Fibroblast of lung (primary cell): ENCODE results near the gene ATP6V0E2. TPM values are rescaled to one million over a fixed set of nuclear protein-coding genes. Genes with fewer than 3 reads are reported as not detected.
A peak's percentile ranks its signal among the peaks of the same experiment; 100 is the strongest.

Experiments used
- DNase-seq, 2 donors: peaks; one replicate each; pipeline versions ENCODE4 v3.0.0 to v3.0.0-alpha.2; 2010; ENCODE audit warnings: low read depth in 2 of 2
- H2AFZ ChIP-seq: 2 replicates; pipeline ENCODE4 v1.5.1; 2012; ENCODE audit warnings: low read length, control low read depth, inconsistent platforms
- H3K27ac ChIP-seq: 2 replicates; pipeline ENCODE4 v1.5.1; 2011; ENCODE audit warnings: low read length, control low read depth; ENCODE audit not compliant: insufficient read depth
- H3K27me3 ChIP-seq: 2 replicates; pipeline ENCODE4 v1.5.1; 2011; ENCODE audit warnings: mild to moderate bottlenecking, low read length; ENCODE audit not compliant: control insufficient read depth, insufficient read depth
- H3K36me3 ChIP-seq: 2 replicates; pipeline ENCODE4 v1.5.1; 2011; ENCODE audit warnings: low read length; ENCODE audit not compliant: control insufficient read depth, insufficient read depth
- H3K4me1 ChIP-seq: 2 replicates; pipeline ENCODE4 v1.5.1; 2011; ENCODE audit warnings: low read length; ENCODE audit not compliant: control insufficient read depth, insufficient read depth; ENCODE audit errors: extremely low read depth
- H3K4me2 ChIP-seq: 2 replicates; pipeline ENCODE4 v1.5.1; 2011; ENCODE audit warnings: low read length, control low read depth; ENCODE audit not compliant: insufficient read depth; ENCODE audit errors: extremely low read depth
- H3K4me3 ChIP-seq, 4 experiments: fragments of 200-600 bp in 1 of 4; sonication (generic) in 1 of 4; replicated peaks in 1 of 4; 2 replicates each; pipeline ENCODE4 v1.5.1; 2011 to 2016; ENCODE audit warnings: low read length in 4 of 4, low read depth in 3 of 4, mild to moderate bottlenecking in 3 of 4, control low read depth in 2 of 4, inconsistent platforms in 1 of 4, mixed read lengths in 1 of 4; ENCODE audit not compliant: insufficient read depth in 1 of 4; ENCODE audit errors: control extremely low read depth in 1 of 4
- H3K79me2 ChIP-seq: 2 replicates; pipeline ENCODE4 v1.5.1; 2012; ENCODE audit warnings: mild to moderate bottlenecking, low read length, inconsistent platforms; ENCODE audit not compliant: control insufficient read depth, insufficient read depth
- H3K9ac ChIP-seq: 2 replicates; pipeline ENCODE4 v1.5.1; 2011; ENCODE audit warnings: mild to moderate bottlenecking, low read length, control low read depth; ENCODE audit not compliant: insufficient read depth
- H3K9me3 ChIP-seq: 2 replicates; pipeline ENCODE4 v1.5.1; 2012; ENCODE audit warnings: low read depth, low read length; ENCODE audit not compliant: control insufficient read depth, insufficient read depth
- H4K20me1 ChIP-seq: 2 replicates; pipeline ENCODE4 v1.5.1; 2011; ENCODE audit warnings: low read length; ENCODE audit not compliant: control insufficient read depth, insufficient read depth; ENCODE audit errors: extremely low read depth
- EZH2 ChIP-seq: IDR thresholded peaks from 2 replicates; pipeline ENCODE4 v1.5.1; 2012; ENCODE audit warnings: low read length, control low read depth, mild to moderate bottlenecking; ENCODE audit errors: missing control alignments
- polyA plus RNA-seq, 2 donors: library from polyadenylated mRNA; depleted of rRNA in 1 of 2; stranded (reverse) in 1 of 2; unstranded in 1 of 2; fragments of >200 nt; gene quantifications; 2 replicates each; pipeline ENCODE4 v1.2.1, GENCODE V29; 2011 to 2012; ENCODE audit warnings: missing spikeins in 1 of 2
- total RNA-seq: library from RNA; depleted of rRNA; stranded (reverse); fragments of >200 nt; gene quantifications from 2 replicates; pipeline ENCODE4 v1.2.1, GENCODE V29; 2014
- TF ChIP-seq, protein P1 (sequence below), 2 donors: IDR thresholded peaks in 1 of 2; conservative IDR thresholded peaks in 1 of 2; 1 replicate in 1 of 2; 2 replicates in 1 of 2; pipeline ENCODE4 v1.5.1; 2011 to 2012; ENCODE audit warnings: low read length in 2 of 2, control low read depth in 1 of 2, inconsistent platforms in 1 of 2, low read depth in 1 of 2, mild to moderate bottlenecking in 1 of 2

ATP6V0E2 gene
- total and polyA plus RNA-seq, 2 donors (not counting 1 experiment from before 2014, with no cell fraction given) = 14.3 to 22.6 TPM

DNA sequence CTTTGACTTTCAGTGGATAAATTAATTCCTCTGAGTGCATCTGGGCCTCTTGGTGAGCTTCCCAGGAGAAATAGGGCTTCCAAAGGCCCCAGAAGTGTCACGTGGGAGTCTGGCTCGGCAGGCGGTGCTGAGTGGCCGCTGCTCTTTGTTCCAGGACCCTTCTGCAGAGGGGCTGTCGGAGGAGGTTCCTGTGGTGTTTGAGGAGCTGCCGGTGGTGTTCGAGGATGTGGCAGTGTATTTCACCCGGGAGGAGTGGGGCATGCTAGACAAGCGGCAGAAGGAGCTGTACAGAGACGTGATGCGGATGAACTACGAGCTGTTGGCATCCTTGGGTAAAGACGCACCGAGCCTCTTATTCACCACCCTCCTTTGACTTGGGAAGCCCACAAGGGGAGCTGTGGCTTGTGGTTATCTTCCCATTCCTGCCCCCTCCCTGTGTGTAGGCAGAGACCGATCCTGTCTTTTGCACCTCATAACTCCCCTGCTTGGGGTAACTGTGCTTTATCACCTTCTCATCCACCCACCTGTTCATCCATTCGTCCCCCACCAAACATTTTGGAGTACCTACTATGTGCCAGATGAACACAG lies 23.7 kb upstream of the ATP6V0E2 start:
- TF ChIP-seq EZH2 = no peak
- TF ChIP-seq, protein P1, sequence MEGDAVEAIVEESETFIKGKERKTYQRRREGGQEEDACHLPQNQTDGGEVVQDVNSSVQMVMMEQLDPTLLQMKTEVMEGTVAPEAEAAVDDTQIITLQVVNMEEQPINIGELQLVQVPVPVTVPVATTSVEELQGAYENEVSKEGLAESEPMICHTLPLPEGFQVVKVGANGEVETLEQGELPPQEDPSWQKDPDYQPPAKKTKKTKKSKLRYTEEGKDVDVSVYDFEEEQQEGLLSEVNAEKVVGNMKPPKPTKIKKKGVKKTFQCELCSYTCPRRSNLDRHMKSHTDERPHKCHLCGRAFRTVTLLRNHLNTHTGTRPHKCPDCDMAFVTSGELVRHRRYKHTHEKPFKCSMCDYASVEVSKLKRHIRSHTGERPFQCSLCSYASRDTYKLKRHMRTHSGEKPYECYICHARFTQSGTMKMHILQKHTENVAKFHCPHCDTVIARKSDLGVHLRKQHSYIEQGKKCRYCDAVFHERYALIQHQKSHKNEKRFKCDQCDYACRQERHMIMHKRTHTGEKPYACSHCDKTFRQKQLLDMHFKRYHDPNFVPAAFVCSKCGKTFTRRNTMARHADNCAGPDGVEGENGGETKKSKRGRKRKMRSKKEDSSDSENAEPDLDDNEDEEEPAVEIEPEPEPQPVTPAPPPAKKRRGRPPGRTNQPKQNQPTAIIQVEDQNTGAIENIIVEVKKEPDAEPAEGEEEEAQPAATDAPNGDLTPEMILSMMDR (conservative IDR thresholded peaks at IDR 0.05 in 1 of 2, IDR thresholded peaks at IDR 0.05 in 1 of 2; ENCODE audit: low read depth in 1 of 2, low read length in 2 of 2) = no peak
- no peak overlapping the region for H3K4me2 ChIP-seq
- peak in 1 of 2 donors; percentile 59 for DNase-seq

DNA sequence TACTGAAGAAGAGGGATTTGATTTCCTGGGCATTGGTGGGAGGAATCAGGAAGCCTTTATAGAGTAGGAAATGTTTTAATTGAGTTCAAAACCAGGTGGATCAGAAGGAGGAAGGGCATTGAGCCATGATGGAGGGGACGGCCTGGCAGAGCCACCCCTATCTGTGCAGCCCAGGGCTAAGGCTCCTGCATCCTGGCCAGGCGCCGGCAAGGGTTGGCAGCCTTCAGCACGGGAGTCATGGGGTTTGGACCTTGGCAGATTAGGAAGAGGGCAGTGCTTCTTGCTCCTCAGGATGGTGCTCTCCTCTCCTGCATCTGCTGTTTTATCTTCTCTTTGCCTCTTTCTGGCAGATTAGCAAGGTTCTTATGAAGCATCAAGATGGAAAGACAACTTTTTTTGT lies 23.1 kb upstream of the ATP6V0E2 start:
- no peak overlapping the region for H3K27ac ChIP-seq
- H3K9ac ChIP-seq = no peak overlapping the region
- H3K9me3 ChIP-seq = no peaks in the 10 kb centered on the region
- H3K4me3 ChIP-seq = no peak overlapping the region
- no peak overlapping the region for H3K4me2 ChIP-seq
- no peak for TF ChIP-seq EZH2
- TF ChIP-seq, protein P1 (conservative IDR thresholded peaks at IDR 0.05 in 1 of 2, IDR thresholded peaks at IDR 0.05 in 1 of 2; ENCODE audit: low read depth in 1 of 2, low read length in 2 of 2) = no peak
- peaks cover 5% of the 10 kb centered on the region for H3K4me1 ChIP-seq
- no peak overlapping the region for H2AFZ ChIP-seq
- DNase-seq = no peak
- H3K36me3 ChIP-seq = peaks cover 2% of the 10 kb centered on the region
- H3K79me2 ChIP-seq = no peaks in the 10 kb centered on the region
- H4K20me1 ChIP-seq = no peaks in the 10 kb centered on the region
- H3K27me3 ChIP-seq = no peaks in the 10 kb centered on the region

More for the DNA sequence above, 23.7 kb upstream of the ATP6V0E2 start:
- H3K9me3 ChIP-seq = no peaks in the 10 kb centered on the region
- no peaks in the 10 kb centered on the region for H3K4me1 ChIP-seq
- no peak overlapping the region for H3K27ac ChIP-seq
- no peaks in the 10 kb centered on the region for H3K27me3 ChIP-seq
- H3K4me3 ChIP-seq = no peak overlapping the region
- peaks cover 2% of the 10 kb centered on the region for H3K36me3 ChIP-seq
- H4K20me1 ChIP-seq = no peaks in the 10 kb centered on the region
- no peak overlapping the region for H3K9ac ChIP-seq
- no peak overlapping the region for H2AFZ ChIP-seq
- H3K79me2 ChIP-seq = no peaks in the 10 kb centered on the region

DNA sequence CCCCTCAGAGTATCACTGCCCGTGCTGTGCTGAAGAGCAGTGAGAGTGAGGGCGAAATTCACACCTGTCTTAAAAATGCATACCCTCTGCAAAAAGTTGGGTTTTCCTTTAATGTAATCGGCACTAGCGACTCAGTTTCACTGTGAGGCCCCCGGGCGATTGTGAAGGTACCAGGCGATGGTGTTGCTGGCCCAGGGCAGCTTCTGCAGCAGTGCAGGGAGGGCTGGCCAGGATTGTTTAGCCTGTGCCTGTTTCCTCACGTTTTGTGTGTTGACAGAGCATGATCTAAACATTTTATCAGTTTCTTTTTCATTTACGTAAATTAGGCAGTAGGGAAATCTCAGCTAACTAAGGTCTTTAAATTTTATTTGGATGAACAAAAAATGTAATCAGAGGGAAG lies 22.3 kb upstream of the ATP6V0E2 start:
- Histone ChIP-seq H3K36me3 (peaks cover 2% of the 10 kb centered on the region), H4K20me1 (no peaks in the 10 kb centered on the region), H2AFZ (no peak overlapping the region), H3K9me3 (no peaks in the 10 kb centered on the region), H3K27ac (no peak overlapping the region), H3K79me2 (no peaks in the 10 kb centered on the region), H3K9ac (no peak overlapping the region), H3K4me3 (no peak overlapping the region), H3K4me1 (peaks cover 5% of the 10 kb centered on the region), H3K4me2 (no peak overlapping the region), H3K27me3 (no peaks in the 10 kb centered on the region)
- DNase-seq = no peak
- TF ChIP-seq EZH2 = no peak
- TF ChIP-seq, protein P1 (conservative IDR thresholded peaks at IDR 0.05 in 1 of 2, IDR thresholded peaks at IDR 0.05 in 1 of 2; ENCODE audit: low read depth in 1 of 2, low read length in 2 of 2) = no peak
